Body of pancreas (tissue), 4 donors: Measurements from ENCODE around the gene CHST10.

ENCODE experiments used
- POLR2A ChIP-seq, 3 donors: fragments of 450-650 bp; IDR thresholded peaks; one replicate each; pipeline ENCODE4 v1.6.1; 2016; ENCODE audit warnings: antibody characterized with exemption in 3 of 3, mild to moderate bottlenecking in 2 of 3
- TF ChIP-seq, protein P1 (sequence below), 7 experiments: fragments of 450-650 bp in 4 of 7; fragments of 200-600 bp in 3 of 7; sonication (generic) in 3 of 7; IDR thresholded peaks; one replicate each; pipeline ENCODE4 v1.5.1; 2016 to 2019; ENCODE audit warnings: antibody characterized with exemption in 7 of 7

DNA sequence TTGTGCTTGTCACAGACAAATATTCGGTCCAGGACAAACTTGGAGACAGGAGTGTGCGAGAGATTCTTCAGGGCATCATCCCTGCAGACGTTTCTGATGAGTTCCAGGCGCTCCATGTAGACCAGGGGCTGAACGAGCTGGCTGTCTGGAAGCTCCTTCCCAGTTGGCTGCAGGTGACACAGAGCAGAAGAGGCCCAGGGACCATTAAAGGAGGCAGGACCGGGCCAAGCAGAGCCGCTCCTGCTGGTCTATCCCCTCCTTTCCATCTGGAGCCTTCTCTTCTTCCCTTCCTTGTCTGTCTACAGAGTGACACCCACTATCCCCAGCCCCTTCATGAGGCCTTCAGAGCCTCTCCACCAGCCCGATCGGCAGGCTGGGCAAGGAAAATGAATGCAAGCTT, 19.5 kb downstream of the CHST10 start:
- TF ChIP-seq, protein P1, sequence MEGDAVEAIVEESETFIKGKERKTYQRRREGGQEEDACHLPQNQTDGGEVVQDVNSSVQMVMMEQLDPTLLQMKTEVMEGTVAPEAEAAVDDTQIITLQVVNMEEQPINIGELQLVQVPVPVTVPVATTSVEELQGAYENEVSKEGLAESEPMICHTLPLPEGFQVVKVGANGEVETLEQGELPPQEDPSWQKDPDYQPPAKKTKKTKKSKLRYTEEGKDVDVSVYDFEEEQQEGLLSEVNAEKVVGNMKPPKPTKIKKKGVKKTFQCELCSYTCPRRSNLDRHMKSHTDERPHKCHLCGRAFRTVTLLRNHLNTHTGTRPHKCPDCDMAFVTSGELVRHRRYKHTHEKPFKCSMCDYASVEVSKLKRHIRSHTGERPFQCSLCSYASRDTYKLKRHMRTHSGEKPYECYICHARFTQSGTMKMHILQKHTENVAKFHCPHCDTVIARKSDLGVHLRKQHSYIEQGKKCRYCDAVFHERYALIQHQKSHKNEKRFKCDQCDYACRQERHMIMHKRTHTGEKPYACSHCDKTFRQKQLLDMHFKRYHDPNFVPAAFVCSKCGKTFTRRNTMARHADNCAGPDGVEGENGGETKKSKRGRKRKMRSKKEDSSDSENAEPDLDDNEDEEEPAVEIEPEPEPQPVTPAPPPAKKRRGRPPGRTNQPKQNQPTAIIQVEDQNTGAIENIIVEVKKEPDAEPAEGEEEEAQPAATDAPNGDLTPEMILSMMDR (IDR thresholded peaks at IDR 0.05): no peak
- TF ChIP-seq POLR2A (IDR thresholded peaks at IDR 0.05): no peak
